K562 (cell line): Measurements from ENCODE around the gene ICAM1. TPM values are rescaled to one million over a fixed set of nuclear protein-coding genes. Genes with fewer than 3 reads are reported as not detected.

ENCODE experiments used
- ELF4 ChIP-seq: fragments of 450-650 bp; formaldehyde crosslinking; IDR thresholded peaks from 2 replicates; pipeline ENCODE4 v1.4.0; 2022; ENCODE audit warnings: missing genetic modification characterization
- HDAC6 ChIP-seq: IDR thresholded peaks from 2 replicates; pipeline ENCODE4 v1.6.1; 2012; ENCODE audit warnings: low read depth, mild to moderate bottlenecking, control low read depth, inconsistent platforms, low read length, moderate library complexity
- MAZ ChIP-seq, 2 experiments: fragments of 450-650 bp in 1 of 2; sonication (generic) in 1 of 2; formaldehyde crosslinking; IDR thresholded peaks in 1 of 2; conservative IDR thresholded peaks in 1 of 2; 2 replicates each; pipeline versions ENCODE4 v1.4.0 to v1.5.0; 2020; ENCODE audit warnings: mild to moderate bottlenecking in 1 of 2, missing genetic modification reagents in 1 of 2
- MLLT1 ChIP-seq, 2 experiments: fragments of 450-650 bp; IDR thresholded peaks; 2 replicates each; pipeline ENCODE4 v1.6.1; 2016
- MNT ChIP-seq, 2 experiments: fragments of 450-650 bp; conservative IDR thresholded peaks; 2 replicates each; pipeline ENCODE4 v1.6.1; 2017; ENCODE audit warnings: mild to moderate bottlenecking in 2 of 2, moderate library complexity in 2 of 2
- RFX5 ChIP-seq: IDR thresholded peaks from 2 replicates; pipeline ENCODE4 v1.6.1; 2011; ENCODE audit warnings: low read depth, mild to moderate bottlenecking, improper control_type of control experiment, low read length
- TAF7 ChIP-seq: fragments of 450-650 bp; IDR thresholded peaks from 2 replicates; pipeline ENCODE4 v1.6.1; 2016; ENCODE audit warnings: missing genetic modification characterization, missing compliant biosample characterization
- ZNF717 ChIP-seq: fragments of 250-450 bp; sonication (Bioruptor Pico); IDR thresholded peaks from 2 replicates; pipeline ENCODE4 v1.5.0; 2021
- polyA plus RNA-seq, 8 experiments: library from polyadenylated mRNA; depleted of rRNA in 4 of 8; stranded (reverse) in 5 of 8; unstranded in 3 of 8; fragments of >200 nt; fragmentation: Nextera tagmentation in 2 of 8; fragmentation: Illumina TruSeq in 1 of 8; extraction: Ambion mirVana in 2 of 8; extraction: Trizol in 1 of 8; gene quantifications; 2 replicates each; pipeline versions ENCODE4 v1.2.1 to v1.2.3, GENCODE V29; 2011 to 2014; ENCODE audit warnings: inconsistent platforms in 1 of 8, missing spikeins in 1 of 8
- total RNA-seq, 7 experiments: library from RNA; depleted of rRNA in 6 of 7; stranded (reverse); fragments of >200 nt in 6 of 7; fragmentation: Illumina TruSeq in 2 of 7; extraction: Trizol in 2 of 7; gene quantifications; 2 replicates each; pipeline versions ENCODE4 v1.2.1 to v1.2.3, GENCODE V29; 2011 to 2021; ENCODE audit warnings: low replicate concordance in 1 of 7
- TF ChIP-seq, protein P1 (sequence below): fragments of 200-600 bp; sonication (generic); IDR thresholded peaks from one replicate; pipeline ENCODE4 v1.6.1; 2012; ENCODE audit warnings: mild to moderate bottlenecking, low read depth, low read length, inconsistent platforms
- TF ChIP-seq, protein P2 (sequence below): fragments of 450-650 bp; IDR thresholded peaks from 2 replicates; pipeline ENCODE4 v1.6.1; 2016; ENCODE audit warnings: antibody characterized with exemption

The ICAM1 gene
- total and polyA plus RNA-seq, 9 of the 15 experiments (the other 6 are each of a cell fraction or from before 2014, with no cell fraction given) = 2.3 to 24.4 (median 13.4) TPM

DNA sequence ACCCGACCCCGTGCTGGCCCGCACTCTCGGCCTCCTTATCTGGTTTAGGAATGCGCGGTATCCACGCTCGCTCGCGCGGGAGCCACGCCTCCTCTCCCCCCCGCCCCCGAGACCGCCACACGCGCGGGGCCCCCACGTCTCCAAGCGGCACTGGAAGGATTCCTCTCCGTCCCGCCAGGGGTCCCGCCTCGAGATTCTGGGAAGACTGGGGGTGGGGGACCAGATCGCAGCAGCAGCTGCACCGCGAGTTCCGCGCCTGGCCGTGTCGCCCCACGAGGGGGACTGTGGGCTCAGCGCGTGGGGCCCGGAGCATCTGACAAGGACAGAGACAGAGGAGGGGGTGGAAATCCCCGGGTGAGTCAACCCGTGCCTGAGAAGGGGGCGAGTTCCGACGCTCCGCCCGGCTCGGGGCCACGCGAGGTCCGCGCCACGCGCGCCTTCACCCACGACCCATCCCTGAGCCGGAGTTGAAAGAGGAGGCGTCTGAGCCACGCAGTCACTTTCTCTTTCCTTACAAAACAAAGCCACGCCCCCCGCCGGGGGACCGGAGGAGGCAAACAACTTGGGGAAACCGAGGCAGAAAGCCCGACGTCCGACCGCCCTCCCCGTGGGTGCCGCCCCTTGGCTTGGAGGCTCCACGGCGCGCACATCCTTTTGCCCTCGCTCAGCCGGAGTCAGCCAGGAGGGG lies 40.6 kb upstream of the ICAM1 start (continued):
- TF ChIP-seq, protein P1, sequence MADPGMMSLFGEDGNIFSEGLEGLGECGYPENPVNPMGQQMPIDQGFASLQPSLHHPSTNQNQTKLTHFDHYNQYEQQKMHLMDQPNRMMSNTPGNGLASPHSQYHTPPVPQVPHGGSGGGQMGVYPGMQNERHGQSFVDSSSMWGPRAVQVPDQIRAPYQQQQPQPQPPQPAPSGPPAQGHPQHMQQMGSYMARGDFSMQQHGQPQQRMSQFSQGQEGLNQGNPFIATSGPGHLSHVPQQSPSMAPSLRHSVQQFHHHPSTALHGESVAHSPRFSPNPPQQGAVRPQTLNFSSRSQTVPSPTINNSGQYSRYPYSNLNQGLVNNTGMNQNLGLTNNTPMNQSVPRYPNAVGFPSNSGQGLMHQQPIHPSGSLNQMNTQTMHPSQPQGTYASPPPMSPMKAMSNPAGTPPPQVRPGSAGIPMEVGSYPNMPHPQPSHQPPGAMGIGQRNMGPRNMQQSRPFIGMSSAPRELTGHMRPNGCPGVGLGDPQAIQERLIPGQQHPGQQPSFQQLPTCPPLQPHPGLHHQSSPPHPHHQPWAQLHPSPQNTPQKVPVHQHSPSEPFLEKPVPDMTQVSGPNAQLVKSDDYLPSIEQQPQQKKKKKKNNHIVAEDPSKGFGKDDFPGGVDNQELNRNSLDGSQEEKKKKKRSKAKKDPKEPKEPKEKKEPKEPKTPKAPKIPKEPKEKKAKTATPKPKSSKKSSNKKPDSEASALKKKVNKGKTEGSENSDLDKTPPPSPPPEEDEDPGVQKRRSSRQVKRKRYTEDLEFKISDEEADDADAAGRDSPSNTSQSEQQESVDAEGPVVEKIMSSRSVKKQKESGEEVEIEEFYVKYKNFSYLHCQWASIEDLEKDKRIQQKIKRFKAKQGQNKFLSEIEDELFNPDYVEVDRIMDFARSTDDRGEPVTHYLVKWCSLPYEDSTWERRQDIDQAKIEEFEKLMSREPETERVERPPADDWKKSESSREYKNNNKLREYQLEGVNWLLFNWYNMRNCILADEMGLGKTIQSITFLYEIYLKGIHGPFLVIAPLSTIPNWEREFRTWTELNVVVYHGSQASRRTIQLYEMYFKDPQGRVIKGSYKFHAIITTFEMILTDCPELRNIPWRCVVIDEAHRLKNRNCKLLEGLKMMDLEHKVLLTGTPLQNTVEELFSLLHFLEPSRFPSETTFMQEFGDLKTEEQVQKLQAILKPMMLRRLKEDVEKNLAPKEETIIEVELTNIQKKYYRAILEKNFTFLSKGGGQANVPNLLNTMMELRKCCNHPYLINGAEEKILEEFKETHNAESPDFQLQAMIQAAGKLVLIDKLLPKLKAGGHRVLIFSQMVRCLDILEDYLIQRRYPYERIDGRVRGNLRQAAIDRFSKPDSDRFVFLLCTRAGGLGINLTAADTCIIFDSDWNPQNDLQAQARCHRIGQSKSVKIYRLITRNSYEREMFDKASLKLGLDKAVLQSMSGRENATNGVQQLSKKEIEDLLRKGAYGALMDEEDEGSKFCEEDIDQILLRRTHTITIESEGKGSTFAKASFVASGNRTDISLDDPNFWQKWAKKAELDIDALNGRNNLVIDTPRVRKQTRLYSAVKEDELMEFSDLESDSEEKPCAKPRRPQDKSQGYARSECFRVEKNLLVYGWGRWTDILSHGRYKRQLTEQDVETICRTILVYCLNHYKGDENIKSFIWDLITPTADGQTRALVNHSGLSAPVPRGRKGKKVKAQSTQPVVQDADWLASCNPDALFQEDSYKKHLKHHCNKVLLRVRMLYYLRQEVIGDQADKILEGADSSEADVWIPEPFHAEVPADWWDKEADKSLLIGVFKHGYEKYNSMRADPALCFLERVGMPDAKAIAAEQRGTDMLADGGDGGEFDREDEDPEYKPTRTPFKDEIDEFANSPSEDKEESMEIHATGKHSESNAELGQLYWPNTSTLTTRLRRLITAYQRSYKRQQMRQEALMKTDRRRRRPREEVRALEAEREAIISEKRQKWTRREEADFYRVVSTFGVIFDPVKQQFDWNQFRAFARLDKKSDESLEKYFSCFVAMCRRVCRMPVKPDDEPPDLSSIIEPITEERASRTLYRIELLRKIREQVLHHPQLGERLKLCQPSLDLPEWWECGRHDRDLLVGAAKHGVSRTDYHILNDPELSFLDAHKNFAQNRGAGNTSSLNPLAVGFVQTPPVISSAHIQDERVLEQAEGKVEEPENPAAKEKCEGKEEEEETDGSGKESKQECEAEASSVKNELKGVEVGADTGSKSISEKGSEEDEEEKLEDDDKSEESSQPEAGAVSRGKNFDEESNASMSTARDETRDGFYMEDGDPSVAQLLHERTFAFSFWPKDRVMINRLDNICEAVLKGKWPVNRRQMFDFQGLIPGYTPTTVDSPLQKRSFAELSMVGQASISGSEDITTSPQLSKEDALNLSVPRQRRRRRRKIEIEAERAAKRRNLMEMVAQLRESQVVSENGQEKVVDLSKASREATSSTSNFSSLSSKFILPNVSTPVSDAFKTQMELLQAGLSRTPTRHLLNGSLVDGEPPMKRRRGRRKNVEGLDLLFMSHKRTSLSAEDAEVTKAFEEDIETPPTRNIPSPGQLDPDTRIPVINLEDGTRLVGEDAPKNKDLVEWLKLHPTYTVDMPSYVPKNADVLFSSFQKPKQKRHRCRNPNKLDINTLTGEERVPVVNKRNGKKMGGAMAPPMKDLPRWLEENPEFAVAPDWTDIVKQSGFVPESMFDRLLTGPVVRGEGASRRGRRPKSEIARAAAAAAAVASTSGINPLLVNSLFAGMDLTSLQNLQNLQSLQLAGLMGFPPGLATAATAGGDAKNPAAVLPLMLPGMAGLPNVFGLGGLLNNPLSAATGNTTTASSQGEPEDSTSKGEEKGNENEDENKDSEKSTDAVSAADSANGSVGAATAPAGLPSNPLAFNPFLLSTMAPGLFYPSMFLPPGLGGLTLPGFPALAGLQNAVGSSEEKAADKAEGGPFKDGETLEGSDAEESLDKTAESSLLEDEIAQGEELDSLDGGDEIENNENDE = no peak
- TF ChIP-seq RFX5 (no peak), ZNF717 (no peak), ELF4 (CRISPR knock-in tag) (no peak), MLLT1 (IDR thresholded peaks at IDR 0.05) (no peak), TAF7 (tag) (no peak), MNT (conservative IDR thresholded peaks at IDR 0.05) (peak in 1 of 2 experiments; percentile 14; a peak in 2 of 4 replicates), MAZ (CRISPR knock-in tag; conservative IDR thresholded peaks at IDR 0.05 in 1 of 2, IDR thresholded peaks at IDR 0.05 in 1 of 2) (no peak), HDAC6 (no peak)
- TF ChIP-seq, protein P2, sequence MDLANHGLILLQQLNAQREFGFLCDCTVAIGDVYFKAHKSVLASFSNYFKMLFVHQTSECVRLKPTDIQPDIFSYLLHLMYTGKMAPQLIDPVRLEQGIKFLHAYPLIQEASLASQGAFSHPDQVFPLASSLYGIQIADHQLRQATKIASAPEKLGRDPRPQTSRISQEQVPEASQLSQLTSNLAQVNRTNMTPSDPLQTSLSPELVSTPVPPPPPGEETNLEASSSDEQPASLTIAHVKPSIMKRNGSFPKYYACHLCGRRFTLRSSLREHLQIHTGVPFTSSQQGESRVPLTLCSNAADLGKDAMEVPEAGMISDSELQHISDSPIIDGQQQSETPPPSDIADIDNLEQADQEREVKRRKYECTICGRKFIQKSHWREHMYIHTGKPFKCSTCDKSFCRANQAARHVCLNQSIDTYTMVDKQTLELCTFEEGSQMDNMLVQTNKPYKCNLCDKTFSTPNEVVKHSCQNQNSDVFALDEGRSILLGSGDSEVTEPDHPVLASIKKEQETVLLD = peak; percentile 87
